HEK293 (cell line): ENCODE results near the gene PAQR8.

Experiments
- CTCF ChIA-PET: fragments of 350-600 bp; formaldehyde crosslinking; extraction: SDS; loops from one replicate; lab custom pipeline; 2021; ENCODE audit warnings: antibody characterized with exemption; lab: Yijun Ruan, JAX
- POLR2A ChIA-PET: fragments of 300-600 bp; formaldehyde crosslinking; extraction: SDS; loops from one replicate; lab custom pipeline; 2020; ENCODE audit warnings: antibody characterized with exemption, inconsistent platforms; lab: Yijun Ruan, JAX
- H3K27ac ChIP-seq: fragments of 200-500 bp; sonication (Bioruptor generic); 2 replicates; pipeline ENCODE4 v1.5.1; 2014; ENCODE audit warnings: low read depth, low read length, control low read depth, inconsistent platforms; ENCODE audit errors: extremely low read depth
- H3K36me3 ChIP-seq, 2 experiments: fragments of 200-500 bp in 1 of 2; sonication (Bioruptor generic) in 1 of 2; 1 replicate in 1 of 2; 2 replicates in 1 of 2; pipeline ENCODE4 v1.5.1; 2014 to 2017; ENCODE audit warnings: inconsistent platforms in 2 of 2, low read length in 2 of 2; ENCODE audit not compliant: control insufficient read depth in 2 of 2, insufficient read depth in 1 of 2
- H3K4me1 ChIP-seq: fragments of 200-500 bp; sonication (Bioruptor generic); 2 replicates; pipeline ENCODE4 v1.5.1; 2014; ENCODE audit warnings: mild to moderate bottlenecking, low read length, inconsistent platforms; ENCODE audit not compliant: control insufficient read depth, insufficient read depth
- H3K4me3 ChIP-seq: 2 replicates; pipeline ENCODE4 v1.5.1; 2011; ENCODE audit warnings: low read depth, mild to moderate bottlenecking, control low read depth, low read length, moderate library complexity
- H3K9me3 ChIP-seq: fragments of 200-500 bp; sonication (Bioruptor generic); 2 replicates; pipeline ENCODE4 v1.5.1; 2014; ENCODE audit warnings: low read depth, low read length, inconsistent platforms; ENCODE audit not compliant: control insufficient read depth, insufficient read depth
- KLF7 ChIP-seq: fragments of 450-650 bp; formaldehyde crosslinking; IDR thresholded peaks from 2 replicates; pipeline ENCODE4 v1.5.1; 2016; ENCODE audit warnings: missing biosample characterization, missing genetic modification characterization, borderline replicate concordance
- PRDM1 ChIP-seq: fragments of 450-650 bp; formaldehyde crosslinking; IDR thresholded peaks from 2 replicates; pipeline ENCODE4; 2016; ENCODE audit warnings: missing biosample characterization, missing genetic modification characterization
- ZNF223 ChIP-seq: fragments of 450-650 bp; formaldehyde crosslinking; IDR thresholded peaks from 2 replicates; pipeline ENCODE4 v1.5.1; 2016; ENCODE audit warnings: missing biosample characterization, missing genetic modification characterization
- ZNF302 ChIP-seq: fragments of 450-650 bp; formaldehyde crosslinking; IDR thresholded peaks from 2 replicates; pipeline ENCODE4 v1.5.1; 2016; ENCODE audit warnings: missing biosample characterization, missing genetic modification characterization, low read depth
- ZNF404 ChIP-seq: fragments of 450-650 bp; formaldehyde crosslinking; IDR thresholded peaks from 2 replicates; pipeline ENCODE4 v1.5.1; 2017; ENCODE audit warnings: missing biosample characterization, missing genetic modification characterization
- ZNF600 ChIP-seq: fragments of 450-650 bp; formaldehyde crosslinking; IDR thresholded peaks from 2 replicates; pipeline ENCODE4 v1.5.1; 2016; ENCODE audit warnings: missing biosample characterization, missing genetic modification characterization
- TF ChIP-seq, protein P1 (sequence below): fragments of 450-650 bp; IDR thresholded peaks from 2 replicates; pipeline ENCODE4 v1.5.1; 2018; ENCODE audit warnings: missing biosample characterization, missing genetic modification characterization
- TF ChIP-seq, protein P2 (sequence below): fragments of 450-650 bp; formaldehyde crosslinking; IDR thresholded peaks from 2 replicates; pipeline ENCODE4 v1.5.1; 2017; ENCODE audit warnings: missing biosample characterization, missing genetic modification characterization
- TF ChIP-seq, protein P3 (sequence below): fragments of 450-650 bp; formaldehyde crosslinking; IDR thresholded peaks from 2 replicates; pipeline ENCODE4 v1.5.0; 2017; ENCODE audit warnings: missing biosample characterization, missing genetic modification characterization, borderline replicate concordance
- TF ChIP-seq, protein P4 (sequence below): fragments of 450-650 bp; formaldehyde crosslinking; IDR thresholded peaks from 2 replicates; pipeline ENCODE4 v1.5.1; 2016; ENCODE audit warnings: missing biosample characterization, missing genetic modification characterization, low read depth
- TF ChIP-seq, protein P5 (sequence below): fragments of 450-650 bp; formaldehyde crosslinking; conservative IDR thresholded peaks from 2 replicates; pipeline ENCODE4 v1.5.1; 2016; ENCODE audit warnings: low read depth, missing biosample characterization, missing genetic modification characterization

The PAQR8 gene

DNA sequence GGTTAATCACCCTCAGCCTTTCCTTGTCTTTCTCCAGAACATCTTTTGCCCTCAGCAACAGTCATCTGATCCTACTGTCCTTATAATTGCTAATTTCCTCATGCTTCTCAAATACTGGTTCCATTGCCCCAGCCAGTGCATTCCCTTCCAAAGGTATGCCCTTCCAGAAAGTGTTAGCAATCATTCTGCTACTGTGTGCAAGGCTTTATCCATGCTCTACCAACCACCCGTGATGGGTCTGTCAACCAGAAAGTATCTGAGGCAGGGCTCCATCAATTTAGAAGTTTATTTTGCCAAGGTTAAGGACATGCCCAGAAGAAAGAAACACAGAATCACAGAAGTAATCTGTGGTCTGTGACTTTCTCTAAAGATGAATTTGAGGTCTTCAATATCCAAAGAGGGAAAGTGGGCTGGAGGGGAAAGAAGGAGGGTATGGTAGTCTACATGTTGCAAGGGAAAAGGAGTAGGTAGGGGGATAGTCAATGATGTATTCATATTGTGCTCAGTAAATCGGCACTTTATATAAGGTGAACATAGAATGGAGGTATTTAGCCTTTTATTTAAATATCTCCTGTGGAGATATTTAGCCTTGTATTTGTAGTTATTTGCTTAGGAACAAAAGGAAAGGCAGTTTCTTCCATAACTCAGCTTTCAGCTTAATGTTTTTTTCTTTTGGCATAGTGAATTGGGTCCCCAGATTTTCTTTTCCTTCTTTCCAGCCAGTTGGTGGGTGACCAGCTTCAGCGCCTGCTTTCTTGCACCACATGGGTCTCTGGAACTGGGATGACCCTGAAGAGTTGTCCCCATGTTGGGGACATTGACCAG lies 35.2 kb upstream of the PAQR8 start:
- no peak overlapping the region for H3K4me3 ChIP-seq
- no peak for TF ChIP-seq KLF7 (tag by site-specific recombination)
- TF ChIP-seq, protein P1, sequence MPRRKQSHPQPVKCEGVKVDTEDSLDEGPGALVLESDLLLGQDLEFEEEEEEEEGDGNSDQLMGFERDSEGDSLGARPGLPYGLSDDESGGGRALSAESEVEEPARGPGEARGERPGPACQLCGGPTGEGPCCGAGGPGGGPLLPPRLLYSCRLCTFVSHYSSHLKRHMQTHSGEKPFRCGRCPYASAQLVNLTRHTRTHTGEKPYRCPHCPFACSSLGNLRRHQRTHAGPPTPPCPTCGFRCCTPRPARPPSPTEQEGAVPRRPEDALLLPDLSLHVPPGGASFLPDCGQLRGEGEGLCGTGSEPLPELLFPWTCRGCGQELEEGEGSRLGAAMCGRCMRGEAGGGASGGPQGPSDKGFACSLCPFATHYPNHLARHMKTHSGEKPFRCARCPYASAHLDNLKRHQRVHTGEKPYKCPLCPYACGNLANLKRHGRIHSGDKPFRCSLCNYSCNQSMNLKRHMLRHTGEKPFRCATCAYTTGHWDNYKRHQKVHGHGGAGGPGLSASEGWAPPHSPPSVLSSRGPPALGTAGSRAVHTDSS (tag by site-specific recombination), result no peak
- H3K4me1 ChIP-seq, result peaks cover 6% of the 10 kb centered on the region; the same call in 1 of the 2 replicates
- CTCF ChIA-PET, result no interaction called here
- no peaks in the 10 kb centered on the region for H3K36me3 ChIP-seq
- H3K27ac ChIP-seq, result no peak overlapping the region
- POLR2A ChIA-PET, result no interaction called here
- H3K9me3 ChIP-seq, result no peaks in the 10 kb centered on the region

DNA sequence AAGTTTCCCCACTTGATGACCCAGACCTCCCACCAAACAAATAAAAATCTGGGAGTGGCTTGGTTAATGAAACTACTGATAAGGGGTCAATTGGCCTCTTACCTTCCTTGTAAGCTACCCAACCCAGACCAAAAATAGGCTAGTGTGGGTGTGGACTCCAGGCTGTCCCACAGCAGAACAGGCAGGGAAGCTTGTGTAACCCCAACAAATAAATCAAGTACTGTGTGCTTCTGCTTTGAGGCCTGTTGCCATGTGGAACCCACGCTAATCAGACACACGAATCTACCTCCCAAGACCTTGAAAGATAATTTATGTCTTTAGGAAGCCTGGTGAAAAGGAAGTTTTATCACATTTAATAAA lies 33.7 kb upstream of the PAQR8 start:
- TF ChIP-seq ZNF302 (tag by site-specific recombination), result no peak
- TF ChIP-seq, protein P2, sequence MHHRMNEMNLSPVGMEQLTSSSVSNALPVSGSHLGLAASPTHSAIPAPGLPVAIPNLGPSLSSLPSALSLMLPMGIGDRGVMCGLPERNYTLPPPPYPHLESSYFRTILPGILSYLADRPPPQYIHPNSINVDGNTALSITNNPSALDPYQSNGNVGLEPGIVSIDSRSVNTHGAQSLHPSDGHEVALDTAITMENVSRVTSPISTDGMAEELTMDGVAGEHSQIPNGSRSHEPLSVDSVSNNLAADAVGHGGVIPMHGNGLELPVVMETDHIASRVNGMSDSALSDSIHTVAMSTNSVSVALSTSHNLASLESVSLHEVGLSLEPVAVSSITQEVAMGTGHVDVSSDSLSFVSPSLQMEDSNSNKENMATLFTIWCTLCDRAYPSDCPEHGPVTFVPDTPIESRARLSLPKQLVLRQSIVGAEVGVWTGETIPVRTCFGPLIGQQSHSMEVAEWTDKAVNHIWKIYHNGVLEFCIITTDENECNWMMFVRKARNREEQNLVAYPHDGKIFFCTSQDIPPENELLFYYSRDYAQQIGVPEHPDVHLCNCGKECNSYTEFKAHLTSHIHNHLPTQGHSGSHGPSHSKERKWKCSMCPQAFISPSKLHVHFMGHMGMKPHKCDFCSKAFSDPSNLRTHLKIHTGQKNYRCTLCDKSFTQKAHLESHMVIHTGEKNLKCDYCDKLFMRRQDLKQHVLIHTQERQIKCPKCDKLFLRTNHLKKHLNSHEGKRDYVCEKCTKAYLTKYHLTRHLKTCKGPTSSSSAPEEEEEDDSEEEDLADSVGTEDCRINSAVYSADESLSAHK (tag by site-specific recombination), result no peak
- TF ChIP-seq, all 188 proteins: peak for 0
- ChIA-PET CTCF (interaction anchor here (0.6 to 1.3 kb wide), 2 partner anchors 42 to 279 kb away, joined by 3 to 4 read pairs; no protein-coding TSS in a partner anchor), POLR2A (no interaction called here)

DNA sequence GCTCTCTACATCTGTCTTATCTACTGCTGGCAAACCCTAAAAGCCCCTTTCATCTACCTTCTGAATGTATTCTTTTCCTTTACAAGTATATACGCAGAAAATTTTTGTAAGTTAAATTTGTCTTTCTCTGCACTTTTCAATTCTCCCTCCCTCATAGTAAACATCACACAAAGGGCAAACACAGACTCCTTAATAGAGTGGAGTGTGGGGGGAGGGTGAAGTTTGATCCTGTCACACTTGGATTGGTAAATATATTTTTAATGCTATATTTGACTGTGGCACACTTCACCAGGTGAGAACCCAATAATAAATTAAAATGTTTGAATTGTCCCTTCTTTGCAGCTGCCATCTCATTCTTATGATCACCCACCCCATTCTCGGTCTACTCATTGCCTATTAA lies 33.2 kb upstream of the PAQR8 start:
- Histone ChIP-seq H3K4me1 (peaks cover 8% of the 10 kb centered on the region), H3K9me3 (no peaks in the 10 kb centered on the region), H3K27ac (no peak overlapping the region), H3K36me3 (no peaks in the 10 kb centered on the region), H3K4me3 (no peak overlapping the region)
- ChIA-PET POLR2A (no interaction called here), CTCF (interaction anchor here (1.3 kb wide), 1 partner anchor 43 kb away, joined by 4 read pairs; no protein-coding TSS in a partner anchor)
- TF ChIP-seq ZNF223 (tag by site-specific recombination), result no peak
- no peak for TF ChIP-seq ZNF404
- TF ChIP-seq, protein P3, sequence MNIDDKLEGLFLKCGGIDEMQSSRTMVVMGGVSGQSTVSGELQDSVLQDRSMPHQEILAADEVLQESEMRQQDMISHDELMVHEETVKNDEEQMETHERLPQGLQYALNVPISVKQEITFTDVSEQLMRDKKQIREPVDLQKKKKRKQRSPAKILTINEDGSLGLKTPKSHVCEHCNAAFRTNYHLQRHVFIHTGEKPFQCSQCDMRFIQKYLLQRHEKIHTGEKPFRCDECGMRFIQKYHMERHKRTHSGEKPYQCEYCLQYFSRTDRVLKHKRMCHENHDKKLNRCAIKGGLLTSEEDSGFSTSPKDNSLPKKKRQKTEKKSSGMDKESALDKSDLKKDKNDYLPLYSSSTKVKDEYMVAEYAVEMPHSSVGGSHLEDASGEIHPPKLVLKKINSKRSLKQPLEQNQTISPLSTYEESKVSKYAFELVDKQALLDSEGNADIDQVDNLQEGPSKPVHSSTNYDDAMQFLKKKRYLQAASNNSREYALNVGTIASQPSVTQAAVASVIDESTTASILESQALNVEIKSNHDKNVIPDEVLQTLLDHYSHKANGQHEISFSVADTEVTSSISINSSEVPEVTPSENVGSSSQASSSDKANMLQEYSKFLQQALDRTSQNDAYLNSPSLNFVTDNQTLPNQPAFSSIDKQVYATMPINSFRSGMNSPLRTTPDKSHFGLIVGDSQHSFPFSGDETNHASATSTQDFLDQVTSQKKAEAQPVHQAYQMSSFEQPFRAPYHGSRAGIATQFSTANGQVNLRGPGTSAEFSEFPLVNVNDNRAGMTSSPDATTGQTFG (tag by site-specific recombination), result no peak

More for the DNA sequence above, 33.7 kb upstream of the PAQR8 start:
- Histone ChIP-seq H3K4me3 (no peak overlapping the region), H3K9me3 (no peaks in the 10 kb centered on the region), H3K36me3 (no peaks in the 10 kb centered on the region), H3K27ac (no peak overlapping the region), H3K4me1 (peaks cover 8% of the 10 kb centered on the region)

DNA sequence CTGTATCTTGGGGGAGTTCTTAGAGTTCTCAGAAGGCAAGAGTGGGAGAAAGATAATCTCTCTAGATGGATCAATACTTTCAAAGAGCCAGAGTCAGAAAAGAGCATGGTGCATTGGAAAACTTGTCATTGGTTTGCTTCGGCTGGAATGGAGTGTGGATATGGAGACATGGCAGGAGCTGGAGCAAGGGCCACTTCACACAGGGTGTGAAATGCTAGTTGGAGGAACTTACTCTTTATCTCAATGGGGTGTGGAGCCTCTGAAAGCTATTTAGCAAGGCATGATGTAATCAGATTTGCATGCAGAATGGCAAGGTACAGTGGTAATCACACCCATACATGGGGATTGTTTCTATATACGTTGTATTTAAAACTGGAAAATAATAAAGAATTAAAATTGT lies 31.5 kb upstream of the PAQR8 start:
- Histone ChIP-seq H3K27ac (no peak overlapping the region), H3K4me1 (peaks cover 8% of the 10 kb centered on the region), H3K4me3 (no peak overlapping the region), H3K36me3 (no peaks in the 10 kb centered on the region), H3K9me3 (no peaks in the 10 kb centered on the region)
- ChIA-PET POLR2A (interaction anchor here (0.6 to 2.1 kb wide), 4 partner anchors 10 to 1031 kb away, joined by 3 to 5 read pairs (median 4); partner anchors contain the start of gene PAQR8), CTCF (interaction anchor here (0.6 to 1.6 kb wide), 7 partner anchors 9 to 1441 kb away, joined by 3 to 9 read pairs (median 3); no protein-coding TSS in a partner anchor)
- TF ChIP-seq ZNF600 (tag by site-specific recombination) (peak; percentile 72), PRDM1 (tag by site-specific recombination) (peak; percentile 53; the same call in 1 of the 2 replicates)
- TF ChIP-seq, protein P4, sequence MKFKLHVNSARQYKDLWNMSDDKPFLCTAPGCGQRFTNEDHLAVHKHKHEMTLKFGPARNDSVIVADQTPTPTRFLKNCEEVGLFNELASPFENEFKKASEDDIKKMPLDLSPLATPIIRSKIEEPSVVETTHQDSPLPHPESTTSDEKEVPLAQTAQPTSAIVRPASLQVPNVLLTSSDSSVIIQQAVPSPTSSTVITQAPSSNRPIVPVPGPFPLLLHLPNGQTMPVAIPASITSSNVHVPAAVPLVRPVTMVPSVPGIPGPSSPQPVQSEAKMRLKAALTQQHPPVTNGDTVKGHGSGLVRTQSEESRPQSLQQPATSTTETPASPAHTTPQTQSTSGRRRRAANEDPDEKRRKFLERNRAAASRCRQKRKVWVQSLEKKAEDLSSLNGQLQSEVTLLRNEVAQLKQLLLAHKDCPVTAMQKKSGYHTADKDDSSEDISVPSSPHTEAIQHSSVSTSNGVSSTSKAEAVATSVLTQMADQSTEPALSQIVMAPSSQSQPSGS, result peak; percentile 42; the same call in 1 of the 2 replicates
- TF ChIP-seq, protein P5, sequence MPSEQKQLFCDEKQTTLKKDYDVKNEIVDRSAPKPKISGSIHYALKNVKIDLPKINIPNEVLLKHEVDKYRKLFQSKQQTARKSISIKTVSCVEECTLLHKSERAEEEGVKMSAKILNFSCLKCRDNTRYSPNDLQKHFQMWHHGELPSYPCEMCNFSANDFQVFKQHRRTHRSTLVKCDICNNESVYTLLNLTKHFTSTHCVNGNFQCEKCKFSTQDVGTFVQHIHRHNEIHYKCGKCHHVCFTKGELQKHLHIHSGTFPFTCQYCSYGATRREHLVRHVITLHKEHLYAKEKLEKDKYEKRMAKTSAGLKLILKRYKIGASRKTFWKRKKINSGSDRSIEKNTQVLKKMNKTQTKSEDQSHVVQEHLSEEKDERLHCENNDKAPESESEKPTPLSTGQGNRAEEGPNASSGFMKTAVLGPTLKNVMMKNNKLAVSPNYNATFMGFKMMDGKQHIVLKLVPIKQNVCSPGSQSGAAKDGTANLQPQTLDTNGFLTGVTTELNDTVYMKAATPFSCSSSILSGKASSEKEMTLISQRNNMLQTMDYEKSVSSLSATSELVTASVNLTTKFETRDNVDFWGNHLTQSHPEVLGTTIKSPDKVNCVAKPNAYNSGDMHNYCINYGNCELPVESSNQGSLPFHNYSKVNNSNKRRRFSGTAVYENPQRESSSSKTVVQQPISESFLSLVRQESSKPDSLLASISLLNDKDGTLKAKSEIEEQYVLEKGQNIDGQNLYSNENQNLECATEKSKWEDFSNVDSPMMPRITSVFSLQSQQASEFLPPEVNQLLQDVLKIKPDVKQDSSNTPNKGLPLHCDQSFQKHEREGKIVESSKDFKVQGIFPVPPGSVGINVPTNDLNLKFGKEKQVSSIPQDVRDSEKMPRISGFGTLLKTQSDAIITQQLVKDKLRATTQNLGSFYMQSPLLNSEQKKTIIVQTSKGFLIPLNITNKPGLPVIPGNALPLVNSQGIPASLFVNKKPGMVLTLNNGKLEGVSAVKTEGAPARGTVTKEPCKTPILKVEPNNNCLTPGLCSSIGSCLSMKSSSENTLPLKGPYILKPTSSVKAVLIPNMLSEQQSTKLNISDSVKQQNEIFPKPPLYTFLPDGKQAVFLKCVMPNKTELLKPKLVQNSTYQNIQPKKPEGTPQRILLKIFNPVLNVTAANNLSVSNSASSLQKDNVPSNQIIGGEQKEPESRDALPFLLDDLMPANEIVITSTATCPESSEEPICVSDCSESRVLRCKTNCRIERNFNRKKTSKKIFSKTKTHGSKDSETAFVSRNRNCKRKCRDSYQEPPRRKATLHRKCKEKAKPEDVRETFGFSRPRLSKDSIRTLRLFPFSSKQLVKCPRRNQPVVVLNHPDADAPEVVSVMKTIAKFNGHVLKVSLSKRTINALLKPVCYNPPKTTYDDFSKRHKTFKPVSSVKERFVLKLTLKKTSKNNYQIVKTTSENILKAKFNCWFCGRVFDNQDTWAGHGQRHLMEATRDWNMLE (tag by site-specific recombination), result no peak
